Stomach (tissue), 4 donors: ENCODE results near the gene RNASEH1.

Experiments
- CTCF ChIP-seq, 7 experiments: fragments of 450-650 bp in 4 of 7; fragments of 200-600 bp in 3 of 7; sonication (generic) in 3 of 7; IDR thresholded peaks; one replicate each; pipeline ENCODE4 v1.5.1; 2016 to 2019; ENCODE audit warnings: antibody characterized with exemption in 7 of 7, control low read depth in 2 of 7, mild to moderate bottlenecking in 1 of 7
- EP300 ChIP-seq: sonication (generic); formaldehyde crosslinking; IDR thresholded peaks from one replicate; pipeline ENCODE4 v1.6.1; 2017; ENCODE audit warnings: antibody characterized with exemption
- POLR2AphosphoS5 ChIP-seq, 3 donors: sonication (generic); formaldehyde crosslinking; IDR thresholded peaks; one replicate each; pipeline ENCODE4 v1.6.1; 2016; ENCODE audit warnings: antibody characterized with exemption in 3 of 3

GRCh38 chr2:3532941-3533340 is 25.2 kb downstream of the RNASEH1 start:
- TF ChIP-seq CTCF (IDR thresholded peaks at IDR 0.05) (no peak), POLR2AphosphoS5 (IDR thresholded peaks at IDR 0.05) (peak in 2 of 3 donors; percentile 32 to 43), EP300 (no peak)
